ENCODE data around the gene PACS1.
A peak's percentile ranks its signal among the peaks of the same experiment; 100 is the strongest.

The PACS1 gene

DNA sequence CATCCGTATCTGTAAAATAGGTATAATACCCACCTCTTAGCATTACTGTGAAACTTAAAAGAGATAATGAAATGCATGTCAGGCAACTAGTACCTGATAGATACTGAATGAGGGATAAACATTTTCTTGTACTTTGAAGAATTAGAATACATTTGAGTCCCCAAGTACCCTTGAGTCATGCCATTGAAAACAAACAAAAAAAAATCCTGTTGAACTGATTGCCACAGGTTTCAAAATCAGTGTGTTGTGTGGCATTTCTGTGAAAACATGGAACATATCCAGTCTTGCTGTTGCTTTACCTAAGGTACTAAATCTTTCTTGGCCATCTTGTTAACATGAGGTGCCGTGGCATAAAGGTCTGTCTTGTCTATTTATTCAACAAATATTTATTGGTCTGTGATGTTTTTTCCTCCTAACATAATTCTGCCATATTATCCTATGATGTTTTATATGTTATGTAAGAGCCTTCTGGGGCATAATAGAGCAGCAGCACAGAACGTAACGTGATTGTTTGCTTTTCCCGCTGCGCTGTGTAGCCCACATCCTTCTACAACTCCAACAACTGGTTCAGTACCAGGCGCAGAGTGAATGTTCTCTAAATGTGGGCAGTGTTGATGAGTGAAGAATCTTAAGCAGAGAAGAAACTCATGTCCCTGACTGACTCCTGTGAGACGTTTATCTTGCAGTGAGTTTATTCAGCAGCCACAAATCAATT, 119.1 kb downstream of the PACS1 start:
- no peak for DNase-seq

DNA sequence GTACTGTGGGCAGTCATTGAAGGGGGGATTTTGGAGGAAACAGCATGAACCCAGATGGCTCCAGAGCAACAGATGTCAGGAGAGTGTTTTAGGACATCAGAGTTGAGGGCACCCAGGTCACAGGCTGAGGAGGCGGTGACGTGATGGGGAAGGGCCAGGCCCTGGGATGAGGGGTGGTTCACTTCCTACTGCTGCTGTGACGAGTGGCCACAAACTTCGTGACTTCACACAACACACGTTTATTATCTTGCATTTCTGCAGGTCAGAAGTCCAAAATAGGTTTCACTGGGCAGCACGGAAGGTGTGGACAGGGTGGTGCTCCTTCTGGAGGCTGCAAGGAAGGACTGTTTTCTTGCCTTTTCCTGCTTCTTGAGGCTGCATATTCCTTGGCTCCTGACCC, 120.7 kb downstream of the PACS1 start:
- no peak for DNase-seq

- no peak for DNase-seq
Measured at GRCh38 chr11:66192181-66192863, 122.2 kb downstream of the PACS1 start.

DNA sequence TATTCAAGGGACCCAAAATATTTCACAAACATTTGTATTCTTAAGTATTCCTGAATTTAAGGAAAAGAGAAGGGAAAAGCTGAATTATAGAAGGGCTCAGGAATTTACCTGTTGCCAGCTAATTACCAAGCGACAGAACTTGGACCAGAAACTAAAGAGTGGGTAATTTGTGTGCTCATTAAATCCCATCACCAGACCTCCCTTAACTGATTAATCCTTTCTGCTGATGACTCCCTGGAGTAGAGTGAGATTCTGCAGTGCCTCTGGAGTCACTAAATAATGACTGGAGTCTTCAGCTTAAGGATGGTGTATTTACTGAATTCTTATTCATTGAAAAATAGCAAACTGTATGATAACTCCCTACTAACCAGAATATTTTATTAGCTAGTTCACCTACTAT, 124.3 kb downstream of the PACS1 start:
- DNase-seq = no peak

DNA sequence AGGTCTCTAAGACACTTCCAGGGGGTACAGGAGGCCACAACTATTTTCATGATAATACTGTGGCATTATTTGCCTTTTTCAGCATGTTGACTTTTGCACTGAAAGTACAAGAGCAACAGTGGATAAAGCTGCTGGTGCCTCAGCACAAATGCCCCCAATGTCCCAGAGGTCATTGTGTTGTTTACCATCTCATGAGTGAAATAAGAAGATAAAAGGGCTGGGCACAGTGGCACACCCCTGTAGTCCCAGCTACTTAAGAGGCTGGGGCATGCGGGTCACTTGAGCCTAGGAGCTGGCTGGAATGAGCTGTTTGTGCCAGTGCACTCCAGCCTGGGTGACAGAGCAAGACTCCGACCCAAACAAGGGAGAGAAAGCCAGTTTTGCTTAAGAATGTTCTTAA, 125.8 kb downstream of the PACS1 start:
- no peak for DNase-seq

DNA sequence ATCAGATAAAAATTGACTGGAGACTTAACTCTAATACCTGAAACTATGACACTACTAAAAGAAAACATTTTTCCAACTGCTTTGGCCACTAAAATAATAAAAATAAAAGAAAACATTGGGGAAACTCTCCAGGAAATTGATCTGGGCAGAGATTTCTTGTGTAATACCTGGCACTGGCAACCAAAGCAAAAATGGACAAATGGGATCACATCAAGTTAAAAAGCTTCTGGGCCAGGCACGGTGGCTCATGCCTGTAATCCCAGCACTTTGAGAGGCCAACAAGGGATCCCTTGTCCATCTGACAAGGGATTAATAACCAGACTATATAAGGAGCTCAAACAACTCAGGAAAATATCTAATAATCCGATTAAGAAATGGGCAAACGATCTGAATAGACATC, 133.8 kb downstream of the PACS1 start:
- DNase-seq = no peak

GRCh38 chr11:66204412-66204811, 134.3 kb downstream of the PACS1 start:
- no peak for DNase-seq

DNA sequence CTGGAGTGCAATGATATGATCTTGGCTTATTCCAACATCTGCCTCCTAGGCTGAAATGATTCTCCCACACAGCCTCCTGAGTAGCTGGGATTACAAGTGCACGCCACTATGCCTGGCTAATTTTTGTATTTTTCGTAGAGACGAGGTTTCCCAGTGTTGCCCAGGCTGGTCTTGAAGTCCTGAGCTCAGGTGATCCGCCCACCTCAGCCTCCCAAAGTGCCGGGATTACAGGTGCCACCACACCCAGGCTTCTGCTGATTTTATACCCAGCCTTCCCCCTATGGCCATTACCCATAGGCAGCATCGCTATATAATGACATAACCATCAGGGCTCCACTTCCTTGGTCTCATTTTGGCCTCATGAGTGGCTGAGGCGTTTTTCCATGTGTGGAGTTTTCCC, 137.7 kb downstream of the PACS1 start:
- DNase-seq = no peak

DNA sequence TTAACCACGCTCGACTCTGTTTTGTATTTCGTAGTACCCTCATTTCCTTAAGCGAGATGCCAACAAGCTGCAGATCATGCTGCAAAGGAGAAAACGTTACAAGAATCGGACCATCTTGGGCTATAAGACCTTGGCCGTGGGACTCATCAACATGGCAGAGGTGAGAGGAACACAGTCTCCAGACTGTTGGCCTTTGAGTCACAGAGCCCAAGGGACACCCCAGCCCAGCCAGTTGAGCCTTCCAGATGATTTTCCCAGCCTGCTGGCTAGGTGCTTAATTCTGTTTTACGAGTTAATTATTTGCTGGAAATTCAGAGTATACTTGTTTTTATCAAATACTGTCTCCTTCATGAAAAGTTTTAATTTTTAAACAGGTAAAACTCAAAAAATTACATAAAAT, 141.0 kb downstream of the PACS1 start:
- no peak for DNase-seq

DNA sequence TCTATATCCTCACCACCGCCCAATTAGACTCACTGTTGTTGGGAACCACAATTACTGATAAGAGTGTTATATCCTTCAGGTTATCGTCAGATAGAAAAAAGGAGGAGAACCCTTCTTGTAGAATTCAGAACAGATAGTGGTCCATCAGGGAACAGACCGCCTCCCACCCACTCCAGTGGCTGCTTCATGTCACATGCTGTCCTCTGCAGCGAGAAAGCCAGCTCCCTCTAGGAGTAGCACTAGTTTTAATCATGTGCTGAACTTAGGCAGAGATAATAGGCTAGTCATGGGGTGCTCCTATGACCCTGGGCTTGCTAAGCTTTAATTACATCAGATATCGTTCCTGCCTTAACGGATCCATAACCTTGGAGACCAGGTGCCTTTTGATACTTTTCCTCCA, 146.8 kb downstream of the PACS1 start:
- DNase-seq = no peak

DNA sequence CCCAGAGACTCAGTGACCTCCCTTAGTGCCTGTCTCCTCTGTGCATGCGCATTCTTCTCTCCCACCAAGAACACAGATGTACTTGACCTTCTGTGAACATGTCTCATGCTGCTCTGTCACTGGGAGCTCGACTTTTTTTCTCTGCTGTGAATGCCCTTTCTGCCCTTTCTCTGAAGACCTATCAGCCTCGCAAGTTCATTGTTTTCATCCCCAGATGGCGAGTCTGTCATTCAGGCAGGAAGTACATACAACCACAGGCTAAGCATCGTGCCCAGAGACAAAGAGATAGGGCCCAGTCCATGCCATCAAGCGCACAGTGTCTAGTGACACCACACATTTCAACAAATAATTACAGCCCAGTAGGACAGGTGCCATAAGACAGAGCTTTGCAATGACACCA, 148.0 kb downstream of the PACS1 start:
- DNase-seq = no peak

DNA sequence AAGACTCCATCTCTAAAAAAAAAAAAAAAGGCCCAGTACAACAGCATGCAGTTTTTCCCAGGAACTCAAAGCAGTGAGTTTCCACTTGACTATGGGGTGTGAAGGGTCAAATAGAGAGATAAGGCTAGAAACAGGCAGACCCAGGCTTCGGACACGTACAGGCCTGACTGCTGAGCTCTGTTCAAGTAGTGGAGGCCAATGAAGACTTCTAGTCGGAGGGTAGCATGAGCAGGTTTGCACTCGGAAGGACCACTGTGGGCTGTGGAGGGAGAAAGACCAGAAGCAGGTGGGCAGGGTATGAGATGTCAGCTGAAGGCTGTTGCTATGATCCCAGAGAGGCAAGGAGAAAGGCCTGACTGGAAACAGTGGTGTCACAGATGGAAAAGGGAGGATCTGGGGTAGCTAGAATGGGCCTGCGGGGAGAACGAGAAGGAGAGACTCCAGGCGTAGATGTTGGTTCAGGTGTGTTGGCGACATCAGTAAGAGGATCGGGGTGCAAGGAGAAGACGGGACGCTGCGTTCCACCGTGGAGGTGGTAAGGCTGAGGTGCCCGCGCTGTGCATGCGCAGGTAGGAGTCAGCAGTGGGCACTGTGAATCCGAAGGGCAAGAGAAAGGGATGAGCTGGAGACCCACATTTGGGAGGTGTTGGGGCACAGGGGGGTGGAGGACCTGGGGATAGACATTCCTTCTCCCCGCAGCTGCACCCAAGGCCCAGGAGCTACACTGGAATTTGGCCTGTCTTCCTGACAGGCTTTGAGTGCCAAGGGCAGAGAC, 149.0 kb downstream of the PACS1 start:
- no peak for DNase-seq

GRCh38 chr11:66219846-66220565, 149.9 kb downstream of the PACS1 start:
- DNase-seq = no peak

DNA sequence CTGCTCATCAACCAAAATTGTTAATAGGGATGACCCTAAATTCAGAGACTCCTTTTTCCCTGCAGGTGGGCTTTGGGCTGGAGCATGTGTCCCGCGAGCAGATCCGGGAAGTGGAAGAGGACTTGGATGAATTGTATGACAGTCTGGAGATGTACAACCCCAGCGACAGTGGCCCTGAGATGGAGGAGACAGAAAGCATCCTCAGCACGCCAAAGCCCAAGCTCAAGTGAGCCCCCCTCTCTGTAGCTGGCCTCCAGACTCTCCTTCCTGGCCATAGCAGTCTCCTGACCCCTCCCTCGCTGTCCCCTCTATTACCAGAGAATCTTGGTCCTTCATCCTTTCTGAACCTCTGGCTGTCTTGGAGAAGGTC, 150.5 kb downstream of the PACS1 start:
- no peak for DNase-seq

GRCh38 chr11:66221012-66221411, 150.9 kb downstream of the PACS1 start:
- no peak for DNase-seq

DNA sequence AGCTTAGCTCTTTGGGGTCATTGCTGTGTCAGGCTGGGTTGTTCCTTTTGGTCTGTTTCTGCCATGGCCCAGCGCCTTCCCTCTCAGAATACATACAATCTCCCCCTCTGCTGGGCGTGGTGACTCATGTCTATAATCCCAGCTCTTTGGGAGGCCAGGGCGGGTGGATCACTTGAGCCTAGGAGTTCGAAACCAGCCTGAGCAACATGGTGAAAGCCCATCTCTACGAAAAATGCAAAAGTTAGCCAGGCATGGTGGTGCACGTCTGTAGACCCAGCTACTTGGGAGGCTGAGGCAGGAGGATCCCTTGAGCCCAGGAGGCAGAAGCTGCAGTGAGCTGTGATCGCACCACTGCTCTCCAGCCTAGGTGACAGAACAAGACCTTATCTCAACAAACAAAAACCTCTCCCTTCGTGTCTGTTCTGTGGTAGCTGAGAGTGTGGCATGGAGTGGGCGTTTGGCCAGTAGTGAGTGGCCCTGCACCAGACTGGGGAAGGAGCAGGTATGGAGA, 151.7 kb downstream of the PACS1 start:
- no peak for DNase-seq

- peak; percentile 96 for DNase-seq
Measured at GRCh38 chr11:66222358-66223149, 152.5 kb downstream of the PACS1 start.

DNA sequence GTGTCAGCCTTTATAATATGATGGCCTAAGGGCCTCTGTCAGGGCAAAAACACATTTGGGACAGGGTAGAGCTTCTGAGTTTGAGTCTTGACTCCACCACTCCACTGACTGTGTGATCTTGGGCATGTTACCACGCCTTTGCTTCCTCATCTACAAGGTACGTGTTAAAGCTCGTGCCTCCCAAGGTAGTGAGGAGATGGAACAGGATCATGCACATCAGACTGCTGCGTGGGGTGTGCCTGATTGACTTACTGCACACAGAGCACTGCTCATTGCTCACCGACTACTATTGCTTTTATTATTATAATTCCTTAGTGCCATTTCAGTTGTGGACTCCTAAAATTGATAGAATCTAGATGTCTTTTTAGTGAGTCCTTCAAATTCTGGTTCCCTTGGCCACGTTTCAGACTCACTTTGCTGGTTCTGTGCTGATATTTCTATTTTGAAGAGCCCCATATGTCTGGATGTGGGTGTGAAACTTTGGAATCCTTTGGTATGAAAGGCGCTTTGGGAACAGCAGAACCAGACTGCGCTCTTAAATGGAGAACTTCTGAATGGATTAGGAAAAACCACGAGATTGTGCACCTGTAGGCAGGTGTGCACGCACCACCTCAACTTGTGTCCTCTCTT, 154.3 kb downstream of the PACS1 start:
- DNase-seq = no peak

- DNase-seq = no peak
Measured at GRCh38 chr11:66225066-66225465, 155.0 kb downstream of the PACS1 start.

- DNase-seq = no peak
Measured at GRCh38 chr11:66226101-66226500, 156.0 kb downstream of the PACS1 start.

GRCh38 chr11:66227700-66228099, 157.6 kb downstream of the PACS1 start:
- no peak for DNase-seq

GRCh38 chr11:66228521-66228920, 158.4 kb downstream of the PACS1 start:
- no peak for DNase-seq

All from NCI-H510A treated with DMSO at 0.1 percent for 48 hours (cell line).